Liver (tissue), 9 donors: ENCODE results near the gene GFRA1. TPM values are rescaled to one million over a fixed set of nuclear protein-coding genes. Genes with fewer than 3 reads are reported as not detected.

Source experiments
- DNase-seq: peaks from one replicate; pipeline ENCODE4 v3.0.0-alpha.2; 2017; ENCODE audit warnings: low spot score
- H3K27ac ChIP-seq, 2 donors: one replicate each; pipeline ENCODE4 v1.7.0; 2013; ENCODE audit warnings: inconsistent platforms in 2 of 2, low read length in 2 of 2, control low read depth in 1 of 2, low read depth in 1 of 2, mild to moderate bottlenecking in 1 of 2
- H3K27me3 ChIP-seq, 4 donors: one replicate each; pipeline versions ENCODE4 v1.6.1 to v1.7.0; 2013; ENCODE audit warnings: low read length in 3 of 4, inconsistent platforms in 1 of 4, mild to moderate bottlenecking in 1 of 4, moderate library complexity in 1 of 4; ENCODE audit not compliant: control insufficient read depth in 4 of 4, insufficient read depth in 4 of 4
- H3K36me3 ChIP-seq, 4 donors: one replicate each; pipeline versions ENCODE4 v1.6.1 to v1.7.0; 2013; ENCODE audit warnings: low read length in 3 of 4, mild to moderate bottlenecking in 3 of 4, low read depth in 1 of 4, moderate library complexity in 1 of 4; ENCODE audit not compliant: control insufficient read depth in 4 of 4, insufficient read depth in 3 of 4
- H3K4me1 ChIP-seq, 4 donors: one replicate each; pipeline versions ENCODE4 v1.6.1 to v1.7.0; 2013; ENCODE audit warnings: low read length in 3 of 4, mild to moderate bottlenecking in 3 of 4, moderate library complexity in 1 of 4; ENCODE audit not compliant: control insufficient read depth in 4 of 4, insufficient read depth in 4 of 4
- H3K4me3 ChIP-seq, 3 donors: one replicate each; pipeline versions ENCODE4 v1.6.1 to v1.7.0; 2013; ENCODE audit warnings: low read length in 3 of 3, control low read depth in 1 of 3, low read depth in 1 of 3, mild to moderate bottlenecking in 1 of 3
- H3K9ac ChIP-seq, 2 donors: one replicate each; pipeline ENCODE4 v1.7.0; 2013; ENCODE audit warnings: low read length in 2 of 2, mild to moderate bottlenecking in 2 of 2, moderate library complexity in 2 of 2, control low read depth in 1 of 2, low read depth in 1 of 2
- H3K9me3 ChIP-seq, 4 donors: one replicate each; pipeline versions ENCODE4 v1.6.1 to v1.7.0; 2013; ENCODE audit warnings: low read length in 3 of 4; ENCODE audit not compliant: control insufficient read depth in 4 of 4
- CTCF ChIP-seq: fragments of 150-350 bp; IDR thresholded peaks from 2 replicates; pipeline ENCODE4 v1.5.1; 2017; ENCODE audit warnings: improper control_type of control experiment, low read depth, low read length; ENCODE audit not compliant: missing input control
- EGR1 ChIP-seq, 2 donors: IDR thresholded peaks; 2 replicates each; pipeline ENCODE4 v1.6.1; 2016 to 2018; ENCODE audit warnings: antibody characterized with exemption in 2 of 2, low read depth in 2 of 2
- FOXA2 ChIP-seq: IDR thresholded peaks from 2 replicates; pipeline ENCODE4 v1.6.1; 2016; ENCODE audit warnings: antibody characterized with exemption
- GABPA ChIP-seq, 2 donors: IDR thresholded peaks in 1 of 2; conservative IDR thresholded peaks in 1 of 2; 2 replicates each; pipeline ENCODE4 v1.6.1; 2016; ENCODE audit warnings: antibody characterized with exemption in 2 of 2, mild to moderate bottlenecking in 1 of 2, moderate library complexity in 1 of 2
- HNF4G ChIP-seq: IDR thresholded peaks from 2 replicates; pipeline ENCODE4 v1.6.1; 2016; ENCODE audit warnings: antibody characterized with exemption
- MAX ChIP-seq: IDR thresholded peaks from 2 replicates; pipeline ENCODE4 v1.6.1; 2016; ENCODE audit warnings: antibody characterized with exemption
- NR2F2 ChIP-seq: IDR thresholded peaks from 2 replicates; pipeline ENCODE4 v1.6.1; 2016; ENCODE audit warnings: antibody characterized with exemption
- RAD21 ChIP-seq, 2 donors: IDR thresholded peaks; 2 replicates each; pipeline ENCODE4 v1.6.1; 2016; ENCODE audit warnings: antibody characterized with exemption in 2 of 2, mild to moderate bottlenecking in 2 of 2
- SP1 ChIP-seq: IDR thresholded peaks from 2 replicates; pipeline ENCODE4 v1.6.1; 2018; ENCODE audit warnings: antibody characterized with exemption, mild to moderate bottlenecking
- TAF1 ChIP-seq: conservative IDR thresholded peaks from 2 replicates; pipeline ENCODE4 v1.6.1; 2016; ENCODE audit warnings: antibody characterized with exemption, mild to moderate bottlenecking
- YY1 ChIP-seq: IDR thresholded peaks from 2 replicates; pipeline ENCODE4 v1.6.1; 2016; ENCODE audit warnings: antibody characterized with exemption, mild to moderate bottlenecking
- WGBS: extraction: QIAGEN DNeasy Blood & Tissue Kit; methylation state at CpG from one replicate; pipeline ENCODE4 v1.1.7; 2013; 5-methylcytosine and 5-hydroxymethylcytosine counted together
- polyA plus RNA-seq, 2 donors: library from polyadenylated mRNA; stranded (reverse) in 1 of 2; unstranded in 1 of 2; fragments of 200-250 nt in 1 of 2; fragments of >200 nt in 1 of 2; fragmentation: Nextera tagmentation in 1 of 2; extraction: Ambion mirVana in 1 of 2; gene quantifications; one replicate each; pipeline versions ENCODE4 v1.2.1 to v1.2.3, GENCODE V29; 2013 to 2015
- total RNA-seq, 2 donors: library from RNA; depleted of rRNA; stranded (reverse); fragments of >200 nt; gene quantifications; one replicate each; pipeline ENCODE4 v1.2.3, GENCODE V29; 2014
- TF ChIP-seq, protein P1 (sequence below): IDR thresholded peaks from 2 replicates; pipeline ENCODE4 v1.6.1; 2016; ENCODE audit warnings: antibody characterized with exemption, mild to moderate bottlenecking
- TF ChIP-seq, protein P2 (sequence below): IDR thresholded peaks from 2 replicates; pipeline ENCODE4 v1.6.1; 2016; ENCODE audit warnings: antibody characterized with exemption
- donor health status: healthy.
- donor health status: healthy.
- donor health status: healthy.
- donor health status: healthy.
- donor health status: healthy.

Gene GFRA1
- total and polyA plus RNA-seq, 4 donors: 14.2 to 53.6 (median 17.8) TPM

- 88% methylated on average over 4 of the region's 4 CpGs for WGBS
- TF ChIP-seq EGR1 (IDR thresholded peaks at IDR 0.05; ENCODE audit: low read depth in 2 of 2) (no peak), SP1 (no peak), MAX (no peak), HNF4G (no peak), TAF1 (no peak), RAD21 (IDR thresholded peaks at IDR 0.05) (no peak), GABPA (IDR thresholded peaks at IDR 0.05 in 1 of 2, conservative IDR thresholded peaks at IDR 0.05 in 1 of 2) (no peak), NR2F2 (no peak), CTCF (no peak)
- TF ChIP-seq, protein P1, sequence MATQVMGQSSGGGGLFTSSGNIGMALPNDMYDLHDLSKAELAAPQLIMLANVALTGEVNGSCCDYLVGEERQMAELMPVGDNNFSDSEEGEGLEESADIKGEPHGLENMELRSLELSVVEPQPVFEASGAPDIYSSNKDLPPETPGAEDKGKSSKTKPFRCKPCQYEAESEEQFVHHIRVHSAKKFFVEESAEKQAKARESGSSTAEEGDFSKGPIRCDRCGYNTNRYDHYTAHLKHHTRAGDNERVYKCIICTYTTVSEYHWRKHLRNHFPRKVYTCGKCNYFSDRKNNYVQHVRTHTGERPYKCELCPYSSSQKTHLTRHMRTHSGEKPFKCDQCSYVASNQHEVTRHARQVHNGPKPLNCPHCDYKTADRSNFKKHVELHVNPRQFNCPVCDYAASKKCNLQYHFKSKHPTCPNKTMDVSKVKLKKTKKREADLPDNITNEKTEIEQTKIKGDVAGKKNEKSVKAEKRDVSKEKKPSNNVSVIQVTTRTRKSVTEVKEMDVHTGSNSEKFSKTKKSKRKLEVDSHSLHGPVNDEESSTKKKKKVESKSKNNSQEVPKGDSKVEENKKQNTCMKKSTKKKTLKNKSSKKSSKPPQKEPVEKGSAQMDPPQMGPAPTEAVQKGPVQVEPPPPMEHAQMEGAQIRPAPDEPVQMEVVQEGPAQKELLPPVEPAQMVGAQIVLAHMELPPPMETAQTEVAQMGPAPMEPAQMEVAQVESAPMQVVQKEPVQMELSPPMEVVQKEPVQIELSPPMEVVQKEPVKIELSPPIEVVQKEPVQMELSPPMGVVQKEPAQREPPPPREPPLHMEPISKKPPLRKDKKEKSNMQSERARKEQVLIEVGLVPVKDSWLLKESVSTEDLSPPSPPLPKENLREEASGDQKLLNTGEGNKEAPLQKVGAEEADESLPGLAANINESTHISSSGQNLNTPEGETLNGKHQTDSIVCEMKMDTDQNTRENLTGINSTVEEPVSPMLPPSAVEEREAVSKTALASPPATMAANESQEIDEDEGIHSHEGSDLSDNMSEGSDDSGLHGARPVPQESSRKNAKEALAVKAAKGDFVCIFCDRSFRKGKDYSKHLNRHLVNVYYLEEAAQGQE: no peak
- TF ChIP-seq, protein P2, sequence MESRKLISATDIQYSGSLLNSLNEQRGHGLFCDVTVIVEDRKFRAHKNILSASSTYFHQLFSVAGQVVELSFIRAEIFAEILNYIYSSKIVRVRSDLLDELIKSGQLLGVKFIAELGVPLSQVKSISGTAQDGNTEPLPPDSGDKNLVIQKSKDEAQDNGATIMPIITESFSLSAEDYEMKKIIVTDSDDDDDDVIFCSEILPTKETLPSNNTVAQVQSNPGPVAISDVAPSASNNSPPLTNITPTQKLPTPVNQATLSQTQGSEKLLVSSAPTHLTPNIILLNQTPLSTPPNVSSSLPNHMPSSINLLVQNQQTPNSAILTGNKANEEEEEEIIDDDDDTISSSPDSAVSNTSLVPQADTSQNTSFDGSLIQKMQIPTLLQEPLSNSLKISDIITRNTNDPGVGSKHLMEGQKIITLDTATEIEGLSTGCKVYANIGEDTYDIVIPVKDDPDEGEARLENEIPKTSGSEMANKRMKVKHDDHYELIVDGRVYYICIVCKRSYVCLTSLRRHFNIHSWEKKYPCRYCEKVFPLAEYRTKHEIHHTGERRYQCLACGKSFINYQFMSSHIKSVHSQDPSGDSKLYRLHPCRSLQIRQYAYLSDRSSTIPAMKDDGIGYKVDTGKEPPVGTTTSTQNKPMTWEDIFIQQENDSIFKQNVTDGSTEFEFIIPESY: no peak
Measured at GRCh38 chr10:116171505-116171904, 101.5 kb downstream of the GFRA1 start.

DNA sequence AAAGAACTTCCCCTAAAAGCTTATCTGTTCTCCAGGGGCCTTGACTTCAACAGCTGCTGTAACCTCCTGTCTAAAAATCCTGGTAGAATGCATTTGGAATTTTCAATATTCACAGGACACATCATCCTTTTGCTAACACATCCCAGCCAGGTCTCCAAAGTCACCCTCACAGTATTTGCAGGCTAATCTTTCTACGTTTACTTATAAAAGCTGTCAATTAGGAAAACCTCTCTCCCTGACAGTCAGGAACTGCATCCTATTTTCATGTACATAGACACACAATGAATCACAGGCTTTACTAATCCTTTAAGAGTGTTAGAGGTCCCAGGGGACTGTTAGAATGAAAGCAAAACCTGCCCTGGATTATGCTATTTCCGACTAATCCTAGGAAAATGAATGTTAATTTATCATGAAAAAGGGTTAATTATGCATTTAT, 102.2 kb downstream of the GFRA1 start:
- DNase-seq: no peak
- 68% methylated on average over 2 of the region's 2 CpGs for WGBS
- no peaks in the 10 kb centered on the region for H3K9me3 ChIP-seq
- TF ChIP-seq YY1 (no peak), MAX (no peak), TAF1 (no peak), FOXA2 (no peak)
- H3K9ac ChIP-seq: no peak overlapping the region
- H3K4me3 ChIP-seq: no peak overlapping the region
- H3K4me1 ChIP-seq: no peaks in the 10 kb centered on the region
- peaks cover 0 to 2% (median 0%) of the 10 kb centered on the region in 4 donors for H3K36me3 ChIP-seq
- H3K27me3 ChIP-seq: no peaks in the 10 kb centered on the region
- no peak overlapping the region for H3K27ac ChIP-seq

More at GRCh38 chr10:116171505-116171904, 101.5 kb downstream of the GFRA1 start:
- Histone ChIP-seq H3K36me3 (no peaks in the 10 kb centered on the region), H3K4me1 (no peaks in the 10 kb centered on the region), H3K27ac (no peak overlapping the region), H3K9me3 (no peaks in the 10 kb centered on the region), H3K27me3 (no peaks in the 10 kb centered on the region), H3K9ac (no peak overlapping the region), H3K4me3 (no peak overlapping the region)
- no peak for DNase-seq
